ENCODE results near the gene ADGRL3.

ADGRL3 gene

GRCh38 chr4:61462451-61463326, 262.6 kb downstream of the ADGRL3 start:
- no peaks in the 10 kb centered on the region for H3K36me3 ChIP-seq (ENCODE audit: control insufficient read depth in 2 of 2, insufficient read depth in 1 of 2, low read length in 2 of 2)
- H3K4me3 ChIP-seq (ENCODE audit: low read depth, low read length): no peak overlapping the region
- H3K9me3 ChIP-seq (ENCODE audit: control insufficient read depth, insufficient read depth, low read depth, low read length): no peaks in the 10 kb centered on the region
- ChIA-PET CTCF (interaction anchor here (0.7 kb wide), 1 partner anchor 621 kb away, joined by 3 read pairs; no protein-coding TSS in a partner anchor), POLR2A (no interaction called here)
- no peak overlapping the region for H3K27ac ChIP-seq (ENCODE audit: extremely low read depth, low read depth, low read length)
- H3K4me1 ChIP-seq (ENCODE audit: control insufficient read depth, insufficient read depth, low read length): no peaks in the 10 kb centered on the region
- TF ChIP-seq ZNF664 (tag by site-specific recombination; IDR thresholded peaks at IDR 0.05) (no peak), ZNF354C (tag by site-specific recombination; IDR thresholded peaks at IDR 0.05; ENCODE audit: borderline replicate concordance, low read depth) (no peak), PRDM1 (tag by site-specific recombination; IDR thresholded peaks at IDR 0.05) (no peak), KLF9 (tag by site-specific recombination; IDR thresholded peaks at IDR 0.05; ENCODE audit: low read depth) (no peak), ZNF530 (tag by site-specific recombination; IDR thresholded peaks at IDR 0.05; ENCODE audit: low read depth) (no peak), ZNF155 (tag by site-specific recombination; IDR thresholded peaks at IDR 0.05) (no peak), ZNF677 (tag by site-specific recombination; IDR thresholded peaks at IDR 0.05) (no peak), ZBTB17 (tag by site-specific recombination; IDR thresholded peaks at IDR 0.05) (no peak), ZNF10 (tag by site-specific recombination; IDR thresholded peaks at IDR 0.05) (no peak), ZSCAN4 (tag by site-specific recombination; IDR thresholded peaks at IDR 0.05) (no peak), ZNF777 (tag by site-specific recombination; IDR thresholded peaks at IDR 0.05; ENCODE audit: borderline replicate concordance) (no peak), ZNF366 (tag by site-specific recombination; conservative IDR thresholded peaks at IDR 0.05) (no peak), FEZF1 (tag by site-specific recombination; IDR thresholded peaks at IDR 0.05) (no peak)
- TF ChIP-seq, protein P1, sequence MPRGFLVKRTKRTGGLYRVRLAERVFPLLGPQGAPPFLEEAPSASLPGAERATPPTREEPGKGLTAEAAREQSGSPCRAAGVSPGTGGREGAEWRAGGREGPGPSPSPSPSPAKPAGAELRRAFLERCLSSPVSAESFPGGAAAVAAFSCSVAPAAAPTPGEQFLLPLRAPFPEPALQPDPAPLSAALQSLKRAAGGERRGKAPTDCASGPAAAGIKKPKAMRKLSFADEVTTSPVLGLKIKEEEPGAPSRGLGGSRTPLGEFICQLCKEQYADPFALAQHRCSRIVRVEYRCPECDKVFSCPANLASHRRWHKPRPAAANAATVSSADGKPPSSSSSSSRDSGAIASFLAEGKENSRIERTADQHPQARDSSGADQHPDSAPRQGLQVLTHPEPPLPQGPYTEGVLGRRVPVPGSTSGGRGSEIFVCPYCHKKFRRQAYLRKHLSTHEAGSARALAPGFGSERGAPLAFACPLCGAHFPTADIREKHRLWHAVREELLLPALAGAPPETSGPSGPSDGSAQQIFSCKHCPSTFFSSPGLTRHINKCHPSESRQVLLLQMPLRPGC (tag by site-specific recombination; IDR thresholded peaks at IDR 0.05): no peak

DNA sequence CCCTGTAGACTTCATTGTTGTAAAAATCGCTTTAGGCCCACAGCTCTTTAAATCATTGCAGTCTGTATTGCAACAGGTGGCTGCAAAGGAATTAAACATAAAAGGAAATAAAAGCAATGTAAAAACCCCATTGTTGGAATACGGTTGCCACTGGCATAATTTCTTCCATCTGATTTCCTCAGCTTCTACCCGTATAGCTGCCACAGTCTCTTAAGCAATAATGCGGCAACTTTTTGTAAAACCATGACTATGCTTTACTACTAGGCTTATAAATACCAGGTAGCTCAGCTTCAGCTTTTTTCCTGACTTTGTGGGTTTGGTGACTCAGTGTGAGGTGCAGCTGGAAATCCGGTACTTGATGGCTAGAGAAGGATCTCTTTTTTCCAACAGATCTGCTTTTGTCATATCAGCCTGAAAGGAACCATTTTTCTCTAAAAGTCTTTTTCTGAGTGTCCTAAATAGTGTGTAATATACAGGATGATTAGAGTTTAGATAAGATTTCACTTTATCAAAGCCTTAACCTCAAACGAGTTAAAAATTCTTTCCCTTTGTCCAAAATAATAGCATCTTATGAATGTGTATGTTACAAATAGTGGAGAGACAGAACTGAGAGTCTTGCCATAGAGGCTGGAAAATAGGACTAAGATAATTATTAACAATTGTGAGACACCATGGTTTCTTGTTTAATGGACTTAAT, 268.0 kb downstream of the ADGRL3 start:
- Histone ChIP-seq H3K27ac (ENCODE audit: extremely low read depth, low read depth, low read length) (no peak overlapping the region), H3K36me3 (ENCODE audit: control insufficient read depth in 2 of 2, insufficient read depth in 1 of 2, low read length in 2 of 2) (no peaks in the 10 kb centered on the region), H3K4me1 (ENCODE audit: control insufficient read depth, insufficient read depth, low read length) (no peaks in the 10 kb centered on the region), H3K9me3 (ENCODE audit: control insufficient read depth, insufficient read depth, low read depth, low read length) (no peaks in the 10 kb centered on the region), H3K4me3 (ENCODE audit: low read depth, low read length) (no peak overlapping the region)
- TF ChIP-seq SCRT1 (tag by site-specific recombination; IDR thresholded peaks at IDR 0.05; ENCODE audit: borderline replicate concordance) (no peak), SCRT2 (tag by site-specific recombination; IDR thresholded peaks at IDR 0.05) (peak; percentile 69)
- TF ChIP-seq, protein P2, sequence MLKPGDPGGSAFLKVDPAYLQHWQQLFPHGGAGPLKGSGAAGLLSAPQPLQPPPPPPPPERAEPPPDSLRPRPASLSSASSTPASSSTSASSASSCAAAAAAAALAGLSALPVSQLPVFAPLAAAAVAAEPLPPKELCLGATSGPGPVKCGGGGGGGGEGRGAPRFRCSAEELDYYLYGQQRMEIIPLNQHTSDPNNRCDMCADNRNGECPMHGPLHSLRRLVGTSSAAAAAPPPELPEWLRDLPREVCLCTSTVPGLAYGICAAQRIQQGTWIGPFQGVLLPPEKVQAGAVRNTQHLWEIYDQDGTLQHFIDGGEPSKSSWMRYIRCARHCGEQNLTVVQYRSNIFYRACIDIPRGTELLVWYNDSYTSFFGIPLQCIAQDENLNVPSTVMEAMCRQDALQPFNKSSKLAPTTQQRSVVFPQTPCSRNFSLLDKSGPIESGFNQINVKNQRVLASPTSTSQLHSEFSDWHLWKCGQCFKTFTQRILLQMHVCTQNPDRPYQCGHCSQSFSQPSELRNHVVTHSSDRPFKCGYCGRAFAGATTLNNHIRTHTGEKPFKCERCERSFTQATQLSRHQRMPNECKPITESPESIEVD (tag by site-specific recombination; IDR thresholded peaks at IDR 0.05): 0 out of 2 replicates have a peak, but pooled peaks have one; percentile 25
- CTCF ChIA-PET: no interaction called here
- POLR2A ChIA-PET: no interaction called here

All from HEK293 (cell line).